Endothelial cell of umbilical vein (primary cell): ENCODE data around the gene CELF2.

Source experiments
- CTCF ChIP-seq, 2 donors: IDR thresholded peaks; 1 replicate in 1 of 2; 2 replicates in 1 of 2; pipeline ENCODE4 v1.5.1; 2011; ENCODE audit warnings: low read length in 2 of 2, mild to moderate bottlenecking in 2 of 2, moderate library complexity in 2 of 2, control low read depth in 1 of 2, inconsistent platforms in 1 of 2, low read depth in 1 of 2; ENCODE audit not compliant: insufficient read depth in 1 of 2; ENCODE audit errors: extremely low read depth in 1 of 2
- GATA2 ChIP-seq: IDR thresholded peaks from 2 replicates; pipeline ENCODE4 v1.7.0; 2011; ENCODE audit warnings: low read depth, mild to moderate bottlenecking, moderate library complexity, mixed read lengths, low read length; ENCODE audit not compliant: insufficient read length, insufficient read depth
- JUN ChIP-seq: IDR thresholded peaks from 2 replicates; pipeline ENCODE4 v1.6.1; 2011; ENCODE audit warnings: borderline replicate concordance, low read depth; ENCODE audit not compliant: insufficient read length, insufficient read depth
- MAX ChIP-seq: IDR thresholded peaks from 2 replicates; pipeline ENCODE4 v1.6.1; 2011; ENCODE audit not compliant: insufficient read depth, insufficient read length

- TF ChIP-seq CTCF (IDR thresholded peaks at IDR 0.05; ENCODE audit: extremely low read depth in 1 of 2, insufficient read depth in 1 of 2, low read depth in 1 of 2, low read length in 2 of 2) (no peak), GATA2 (no peak), JUN (no peak), MAX (no peak)
Observed at GRCh38 chr10:11134411-11134810, 116.7 kb downstream of the CELF2 start.
